MM.1S (cell line): ENCODE results near the gene SCAMP3.
A peak's percentile ranks its signal among the peaks of the same experiment; 100 is the strongest.
"Not testable (repeated sequence)": the region's sequence is repeated elsewhere in the genome, so short reads cannot be mapped to it uniquely, and the experiment has no call there.

Experiments
- DNase-seq: peaks from one replicate; pipeline ENCODE4 v3.0.0-alpha.2; 2015
- H2AFZ ChIP-seq: fragments of 300-600 bp; sonication (generic); 2 replicates; pipeline ENCODE4 v1.6.0; 2016; ENCODE audit warnings: antibody characterized with exemption, low read length
- H3F3A ChIP-seq: fragments of 300-600 bp; sonication (generic); 2 replicates; pipeline ENCODE4 v1.6.1; 2016; ENCODE audit warnings: mild to moderate bottlenecking, antibody characterized with exemption, low read length, moderate library complexity, mixed read lengths; ENCODE audit not compliant: insufficient read depth
- H3K27ac ChIP-seq: fragments of 300-600 bp; sonication (generic); 2 replicates; pipeline ENCODE4 v1.5.1; 2016; ENCODE audit warnings: mild to moderate bottlenecking, low read length
- H3K27me3 ChIP-seq: fragments of 300-600 bp; sonication (generic); replicated peaks from 2 replicates; pipeline ENCODE4 v1.6.0; 2016; ENCODE audit warnings: low read length; ENCODE audit not compliant: insufficient read depth
- H3K36me3 ChIP-seq: fragments of 300-600 bp; sonication (generic); replicated peaks from 2 replicates; pipeline ENCODE4 v1.6.1; 2016; ENCODE audit warnings: mild to moderate bottlenecking, low read length, mixed read lengths; ENCODE audit not compliant: insufficient read depth
- H3K4me1 ChIP-seq: fragments of 300-600 bp; sonication (generic); 2 replicates; pipeline ENCODE4 v1.6.1; 2016; ENCODE audit warnings: low read length, mixed read lengths
- H3K4me2 ChIP-seq: fragments of 300-600 bp; sonication (generic); 2 replicates; pipeline ENCODE4 v1.6.0; 2016; ENCODE audit warnings: low read depth, low read length
- H3K4me3 ChIP-seq: fragments of 300-600 bp; sonication (generic); 2 replicates; pipeline ENCODE4 v1.5.1; 2016; ENCODE audit warnings: low read length, mixed read lengths
- H3K79me2 ChIP-seq: fragments of 300-600 bp; sonication (generic); 2 replicates; pipeline ENCODE4 v1.6.1; 2016; ENCODE audit warnings: mixed run types, low read length, mixed read lengths
- H3K9ac ChIP-seq: fragments of 300-600 bp; sonication (generic); 2 replicates; pipeline ENCODE4 v1.6.1; 2016; ENCODE audit warnings: low read length, mixed read lengths
- H3K9me2 ChIP-seq: fragments of 300-600 bp; sonication (generic); replicated peaks from 2 replicates; pipeline ENCODE4 v1.6.1; 2016; ENCODE audit warnings: mild to moderate bottlenecking, low read length, mixed read lengths; ENCODE audit not compliant: insufficient read depth
- H3K9me3 ChIP-seq: fragments of 300-600 bp; sonication (generic); replicated peaks from 2 replicates; pipeline ENCODE4 v1.6.1; 2016; ENCODE audit warnings: mild to moderate bottlenecking, low read length, mixed read lengths; ENCODE audit not compliant: insufficient read depth
- H4K20me1 ChIP-seq: fragments of 300-600 bp; sonication (generic); 2 replicates; pipeline ENCODE4 v1.6.1; 2016; ENCODE audit warnings: mild to moderate bottlenecking, low read length, moderate library complexity, mixed read lengths; ENCODE audit not compliant: insufficient read depth
- EZH2 ChIP-seq: fragments of 300-600 bp; sonication (generic); optimal IDR thresholded peaks from 2 replicates; pipeline ENCODE3; 2017; ENCODE audit warnings: low read depth, mild to moderate bottlenecking, antibody characterized with exemption, low read length, mixed read lengths
- EZH2phosphoT487 ChIP-seq: fragments of 300-600 bp; sonication (generic); IDR thresholded peaks from 2 replicates; pipeline ENCODE4 v1.6.1; 2018; ENCODE audit warnings: antibody characterized with exemption, low read length
- TF ChIP-seq, protein P1 (sequence below): fragments of 300-600 bp; sonication (generic); IDR thresholded peaks from 2 replicates; pipeline ENCODE4 v1.5.1; 2016; ENCODE audit warnings: antibody characterized with exemption, low read length, mixed read lengths

The SCAMP3 gene

DNA sequence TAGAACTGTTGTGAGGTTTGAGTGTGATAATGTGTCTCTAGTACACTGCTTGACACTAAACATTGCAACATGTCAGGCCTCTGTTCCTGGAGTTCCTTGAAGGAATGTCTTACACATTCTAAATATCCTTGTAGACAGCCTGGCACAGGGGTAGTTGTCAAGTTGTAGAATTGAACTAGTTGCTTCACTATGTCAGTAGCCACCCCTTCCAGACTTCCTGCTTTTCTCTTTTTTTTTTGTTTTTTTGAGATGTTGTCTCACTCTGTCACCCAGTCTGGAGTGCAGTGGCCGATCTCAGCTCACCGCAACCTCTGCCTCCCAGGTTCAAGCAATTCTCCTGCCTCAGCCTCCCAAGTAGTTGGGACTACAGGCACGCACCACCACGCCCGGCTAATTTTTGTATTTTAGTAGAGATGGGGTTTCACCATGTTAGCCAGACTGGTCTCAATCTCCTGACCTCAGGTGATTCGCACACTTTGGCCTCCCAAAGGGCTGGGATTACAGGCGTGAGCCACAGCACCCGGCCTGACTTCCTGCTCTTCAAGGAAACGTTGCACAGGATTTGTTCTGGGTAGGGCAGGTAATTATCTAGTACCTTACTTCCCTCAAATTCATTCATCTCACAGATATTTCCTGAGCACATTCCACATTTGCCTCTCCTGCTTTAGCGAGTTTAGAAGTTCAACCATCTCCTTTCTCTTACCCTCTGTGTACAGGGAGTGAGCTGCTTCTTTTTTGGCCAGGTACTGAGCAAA is 41.8 kb downstream of the SCAMP3 start:
- not testable (repeated sequence) for H3K9me2 ChIP-seq, H4K20me1 ChIP-seq, H3K4me2 ChIP-seq, H3K27ac ChIP-seq, H3K27me3 ChIP-seq, H3K4me3 ChIP-seq, H3K4me1 ChIP-seq, H3K36me3 ChIP-seq, H3K9ac ChIP-seq, DNase-seq, H2AFZ ChIP-seq, H3K9me3 ChIP-seq, H3K79me2 ChIP-seq
- H3F3A ChIP-seq, result peaks cover 10% of the 10 kb centered on the region

DNA sequence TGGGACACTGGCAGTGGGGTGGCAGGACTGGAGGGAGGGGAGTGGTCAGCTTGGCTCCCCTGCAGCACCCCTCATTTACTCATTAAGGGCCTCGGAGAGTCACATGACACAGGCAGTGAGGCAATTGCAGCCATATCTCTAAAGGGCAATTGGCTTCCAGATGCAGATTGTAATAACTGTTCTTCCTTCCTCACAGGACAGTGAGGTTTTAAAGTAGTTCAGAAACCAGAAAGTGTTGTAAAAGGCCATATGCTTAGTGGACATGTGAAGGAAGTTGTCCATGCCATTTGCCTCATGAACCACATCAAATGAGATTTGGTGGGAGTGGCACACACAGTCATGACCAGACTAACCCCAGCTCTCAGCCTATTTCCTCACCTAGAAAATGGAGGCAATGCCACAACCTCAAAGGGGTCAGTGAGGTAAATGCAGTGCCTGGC is 42.5 kb downstream of the SCAMP3 start:
- DNase-seq, result no peak
- Histone ChIP-seq H3K4me2 (peak overlapping the region; percentile 16; the same call in 1 of the 2 replicates), H3K27ac (no peak overlapping the region), H2AFZ (peak overlapping the region; percentile 32), H3K9me3 (no peaks in the 10 kb centered on the region), H3K9me2 (no peaks in the 10 kb centered on the region), H3K4me3 (no peak overlapping the region), H3K27me3 (no peaks in the 10 kb centered on the region), H3K9ac (no peak overlapping the region), H3K36me3 (no peaks in the 10 kb centered on the region), H3K4me1 (peaks cover 6% of the 10 kb centered on the region; the same call in 1 of the 2 replicates), H3F3A (peaks cover 6% of the 10 kb centered on the region; the same call in 1 of the 2 replicates), H3K79me2 (no peaks in the 10 kb centered on the region), H4K20me1 (no peaks in the 10 kb centered on the region)
- TF ChIP-seq EZH2, result no peak
- TF ChIP-seq, protein P1, sequence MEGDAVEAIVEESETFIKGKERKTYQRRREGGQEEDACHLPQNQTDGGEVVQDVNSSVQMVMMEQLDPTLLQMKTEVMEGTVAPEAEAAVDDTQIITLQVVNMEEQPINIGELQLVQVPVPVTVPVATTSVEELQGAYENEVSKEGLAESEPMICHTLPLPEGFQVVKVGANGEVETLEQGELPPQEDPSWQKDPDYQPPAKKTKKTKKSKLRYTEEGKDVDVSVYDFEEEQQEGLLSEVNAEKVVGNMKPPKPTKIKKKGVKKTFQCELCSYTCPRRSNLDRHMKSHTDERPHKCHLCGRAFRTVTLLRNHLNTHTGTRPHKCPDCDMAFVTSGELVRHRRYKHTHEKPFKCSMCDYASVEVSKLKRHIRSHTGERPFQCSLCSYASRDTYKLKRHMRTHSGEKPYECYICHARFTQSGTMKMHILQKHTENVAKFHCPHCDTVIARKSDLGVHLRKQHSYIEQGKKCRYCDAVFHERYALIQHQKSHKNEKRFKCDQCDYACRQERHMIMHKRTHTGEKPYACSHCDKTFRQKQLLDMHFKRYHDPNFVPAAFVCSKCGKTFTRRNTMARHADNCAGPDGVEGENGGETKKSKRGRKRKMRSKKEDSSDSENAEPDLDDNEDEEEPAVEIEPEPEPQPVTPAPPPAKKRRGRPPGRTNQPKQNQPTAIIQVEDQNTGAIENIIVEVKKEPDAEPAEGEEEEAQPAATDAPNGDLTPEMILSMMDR, result no peak
- no peak for TF ChIP-seq EZH2phosphoT487

DNA sequence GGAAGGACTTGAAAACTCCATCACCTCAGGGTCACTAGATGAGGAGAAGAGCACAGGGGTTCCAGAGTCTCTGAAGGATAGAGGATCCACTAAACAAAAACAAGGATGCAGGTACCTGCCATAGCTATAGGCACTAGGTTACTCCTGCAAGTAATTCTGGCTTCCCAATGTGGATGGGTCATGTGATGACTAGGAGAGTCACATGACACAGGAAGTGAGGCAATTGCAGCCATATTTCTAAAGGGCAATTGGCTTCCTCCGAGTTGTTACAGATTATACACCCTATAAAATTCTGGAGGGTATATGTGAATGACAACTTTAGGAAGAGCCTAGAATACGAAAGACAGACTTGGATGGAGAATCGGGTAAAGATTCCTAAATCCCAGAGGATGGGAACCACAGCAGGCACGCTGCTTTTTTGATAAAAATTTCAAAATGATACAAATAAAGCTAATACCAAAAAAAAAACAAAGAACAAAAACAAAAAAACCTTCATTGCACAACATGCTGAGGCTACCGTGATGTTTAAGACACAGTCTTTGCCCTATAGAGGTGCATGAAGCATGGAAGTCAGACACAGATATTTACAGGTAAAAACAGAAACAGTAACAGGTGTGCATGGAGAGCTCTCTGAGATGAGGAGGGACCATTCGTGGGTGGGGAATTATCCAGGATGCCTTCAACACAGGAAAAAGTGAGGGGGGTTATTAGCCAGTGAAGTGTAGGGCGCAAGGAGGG is 43.1 kb downstream of the SCAMP3 start:
- Histone ChIP-seq H3K9me3 (no peaks in the 10 kb centered on the region), H3K9ac (no peak overlapping the region), H3K4me2 (peak overlapping the region; percentile 16; the same call in 1 of the 2 replicates), H3K27ac (no peak overlapping the region), H4K20me1 (no peaks in the 10 kb centered on the region), H3K9me2 (no peaks in the 10 kb centered on the region), H3K79me2 (no peaks in the 10 kb centered on the region), H2AFZ (peak overlapping the region; percentile 32), H3K4me1 (peaks cover 6% of the 10 kb centered on the region; the same call in 1 of the 2 replicates), H3K27me3 (no peaks in the 10 kb centered on the region), H3K36me3 (no peaks in the 10 kb centered on the region), H3K4me3 (no peak overlapping the region), H3F3A (0 out of 2 replicates have a peak, but pooled peaks cover 6% of the 10 kb centered on the region)
- peak; percentile 42 for DNase-seq
- no peak for TF ChIP-seq EZH2phosphoT487
- TF ChIP-seq, protein P1, result no peak
- no peak for TF ChIP-seq EZH2

DNA sequence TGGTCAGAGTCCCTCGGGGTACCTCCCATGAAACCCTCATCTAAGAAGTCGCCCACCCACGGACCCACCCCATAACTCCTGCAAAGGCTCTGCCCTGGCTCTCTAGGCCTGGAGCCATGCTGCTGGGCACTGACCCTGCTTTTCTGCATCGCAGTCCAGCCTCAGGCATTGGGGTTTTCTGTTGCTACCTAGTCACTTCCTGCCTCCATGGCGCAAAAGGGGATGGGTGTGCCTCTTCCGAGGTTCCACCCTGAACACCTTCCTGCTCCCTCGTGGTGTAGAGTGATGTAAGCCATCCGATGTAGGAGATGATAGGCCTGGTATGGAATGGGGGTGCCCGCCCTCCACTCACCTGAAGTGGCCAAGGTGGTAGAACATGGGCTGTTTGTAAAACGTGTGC is 47.5 kb downstream of the SCAMP3 start:
- DNase-seq, H3K79me2 ChIP-seq, H3K9me3 ChIP-seq, H3K27ac ChIP-seq, H4K20me1 ChIP-seq, H3K9ac ChIP-seq, H3K4me3 ChIP-seq, H3K36me3 ChIP-seq, H3K9me2 ChIP-seq, H2AFZ ChIP-seq, H3K4me2 ChIP-seq, H3K27me3 ChIP-seq, H3K4me1 ChIP-seq, H3F3A ChIP-seq: not testable (repeated sequence)

DNA sequence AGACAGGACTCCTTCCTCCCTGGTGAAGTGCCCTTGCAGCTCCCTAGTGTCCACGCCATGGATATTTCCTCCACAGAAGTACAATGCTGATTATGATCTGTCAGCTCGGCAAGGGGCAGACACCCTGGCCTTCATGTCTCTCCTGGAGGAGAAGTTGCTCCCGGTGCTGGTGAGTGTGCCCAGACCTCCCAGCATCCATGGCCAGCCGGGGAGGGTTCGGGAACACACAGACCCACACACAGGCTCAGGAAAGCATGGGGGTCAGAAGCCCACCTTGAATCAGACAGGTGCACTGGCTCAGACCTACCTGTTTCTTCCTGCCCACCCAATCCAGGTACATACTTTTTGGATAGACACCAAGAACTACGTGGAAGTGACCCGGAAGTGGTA is 50.1 kb downstream of the SCAMP3 start:
- not testable (repeated sequence) for H3K36me3 ChIP-seq, H2AFZ ChIP-seq

More for the DNA sequence above, 50.1 kb downstream of the SCAMP3 start:
- Histone ChIP-seq H3K4me1 (peaks cover 11% of the 10 kb centered on the region), H3F3A (peaks cover 10% of the 10 kb centered on the region)
- H3K79me2 ChIP-seq, H3K9me2 ChIP-seq, H4K20me1 ChIP-seq, H3K9ac ChIP-seq, H3K27me3 ChIP-seq, H3K4me2 ChIP-seq, H3K9me3 ChIP-seq, DNase-seq, H3K4me3 ChIP-seq, H3K27ac ChIP-seq: not testable (repeated sequence)
